CD14-positive monocyte (primary cell): ENCODE results near the gene CYP21A2. TPM values are rescaled to one million over a fixed set of nuclear protein-coding genes. Genes with fewer than 3 reads are reported as not detected.

Source experiments
- DNase-seq, 3 donors: peaks; one replicate each; pipeline ENCODE4 v3.0.0-alpha.2; 2011 to 2022
- H2AFZ ChIP-seq: 2 replicates; pipeline ENCODE4 v1.6.0; 2012; ENCODE audit warnings: mild to moderate bottlenecking, low read depth, low read length, inconsistent platforms; ENCODE audit not compliant: insufficient read depth, poor library complexity, severe bottlenecking
- H3K27ac ChIP-seq, 2 donors: 1 replicate in 1 of 2; 2 replicates in 1 of 2; pipeline ENCODE4 v1.5.1; 2012 to 2013; ENCODE audit warnings: low read length in 2 of 2, control low read depth in 1 of 2, inconsistent platforms in 1 of 2, low read depth in 1 of 2, mild to moderate bottlenecking in 1 of 2
- H3K27me3 ChIP-seq, 2 donors: one replicate each; pipeline versions ENCODE4 v1.6.0 to v1.6.1; 2011 to 2013; ENCODE audit warnings: low read length in 2 of 2; ENCODE audit not compliant: control insufficient read depth in 2 of 2, insufficient read depth in 2 of 2
- H3K36me3 ChIP-seq, 2 donors: replicated peaks in 1 of 2; 1 replicate in 1 of 2; 2 replicates in 1 of 2; pipeline versions ENCODE4 v1.5.1 to v1.6.1; 2012 to 2013; ENCODE audit warnings: low read length in 2 of 2, control low read depth in 1 of 2, inconsistent platforms in 1 of 2, mild to moderate bottlenecking in 1 of 2; ENCODE audit not compliant: insufficient read depth in 2 of 2, control insufficient read depth in 1 of 2
- H3K4me1 ChIP-seq, 2 donors: 1 replicate in 1 of 2; 2 replicates in 1 of 2; pipeline versions ENCODE4 v1.5.1 to v1.6.1; 2012 to 2013; ENCODE audit warnings: low read length in 2 of 2, control low read depth in 1 of 2, inconsistent platforms in 1 of 2, mild to moderate bottlenecking in 1 of 2, moderate library complexity in 1 of 2; ENCODE audit not compliant: insufficient read depth in 2 of 2, control insufficient read depth in 1 of 2
- H3K4me2 ChIP-seq: replicated peaks from 2 replicates; pipeline ENCODE3; 2012; ENCODE audit warnings: low read length, moderate library complexity, mild to moderate bottlenecking; ENCODE audit not compliant: poor library complexity, severe bottlenecking; ENCODE audit errors: extremely low read depth
- H3K4me3 ChIP-seq, 3 experiments: fragments of 200-600 bp in 1 of 3; sonication (generic) in 1 of 3; replicated peaks in 1 of 3; 1 replicate in 2 of 3; 2 replicates in 1 of 3; pipeline ENCODE4 v1.5.1; 2011 to 2013; ENCODE audit warnings: low read length in 3 of 3, mild to moderate bottlenecking in 3 of 3, control low read depth in 2 of 3, low read depth in 2 of 3, inconsistent platforms in 1 of 3, moderate library complexity in 1 of 3
- H3K79me2 ChIP-seq: 2 replicates; pipeline ENCODE4 v1.6.0; 2012; ENCODE audit warnings: mild to moderate bottlenecking, control low read depth, inconsistent platforms, low read length, moderate library complexity; ENCODE audit not compliant: insufficient read depth
- H3K9ac ChIP-seq: 2 replicates; pipeline ENCODE4 v1.6.0; 2017; ENCODE audit warnings: low read length, mild to moderate bottlenecking; ENCODE audit not compliant: insufficient read depth, poor library complexity, severe bottlenecking
- H3K9me3 ChIP-seq, 2 donors: replicated peaks in 1 of 2; 1 replicate in 1 of 2; 2 replicates in 1 of 2; pipeline versions ENCODE4 v1.5.1 to v1.6.1; 2012 to 2013; ENCODE audit warnings: low read length in 2 of 2, control low read depth in 1 of 2; ENCODE audit not compliant: control insufficient read depth in 1 of 2, insufficient read depth in 1 of 2
- H4K20me1 ChIP-seq: 2 replicates; pipeline ENCODE4 v1.6.0; 2012; ENCODE audit warnings: mild to moderate bottlenecking, low read length, control low read depth, moderate library complexity; ENCODE audit not compliant: insufficient read depth
- H3K27ac Mint-ChIP-seq, 7 donors: one replicate each; pipeline ENCODE4 v1.8.0; 2020; ENCODE audit warnings: mild to moderate bottlenecking in 7 of 7, mixed read lengths in 7 of 7, moderate library complexity in 6 of 7, inconsistent platforms in 2 of 7
- H3K27me3 Mint-ChIP-seq, 3 donors: one replicate each; pipeline ENCODE4 v1.8.0; 2021 to 2022; ENCODE audit warnings: low read depth in 3 of 3, mild to moderate bottlenecking in 3 of 3, mixed read lengths in 3 of 3, moderate library complexity in 3 of 3, inconsistent platforms in 1 of 3
- H3K36me3 Mint-ChIP-seq, 2 donors: one replicate each; pipeline ENCODE4 v1.8.0; 2020; ENCODE audit warnings: mixed read lengths in 2 of 2, inconsistent platforms in 1 of 2, mild to moderate bottlenecking in 1 of 2
- H3K4me1 Mint-ChIP-seq: one replicate; pipeline ENCODE4 v1.8.0; 2020; ENCODE audit warnings: mild to moderate bottlenecking, mixed read lengths
- H3K4me3 Mint-ChIP-seq, 2 donors: one replicate each; pipeline ENCODE4 v1.8.0; 2020; ENCODE audit warnings: mild to moderate bottlenecking in 2 of 2, mixed read lengths in 2 of 2, moderate library complexity in 1 of 2
- H3K9me3 Mint-ChIP-seq, 7 donors: one replicate each; pipeline ENCODE4 v1.8.0; 2020 to 2022; ENCODE audit warnings: mixed read lengths in 7 of 7, mild to moderate bottlenecking in 6 of 7, moderate library complexity in 6 of 7, inconsistent platforms in 2 of 7
- WGBS: methylation state at CpG from one replicate; pipeline ENCODE4 v1.1.5; 2013; ENCODE audit warnings: missing lambda C conversion rate; ENCODE audit not compliant: insufficient coverage; 5-methylcytosine and 5-hydroxymethylcytosine counted together
- intact Hi-C, 2 donors: fragments of 100-400 bp; cut with micrococcal nuclease; formaldehyde crosslinking; loops; one replicate each; pipeline versions ENCODE4 v1.15.0 to v1.15.1; 2023
- polyA plus RNA-seq, 3 donors: library from polyadenylated mRNA; depleted of rRNA in 1 of 3; unstranded in 2 of 3; stranded (reverse) in 1 of 3; fragments of 300-500 nt in 2 of 3; fragments of >200 nt in 1 of 3; fragmentation: Illumina TruSeq in 2 of 3; gene quantifications; 1 replicate in 2 of 3; 2 replicates in 1 of 3; pipeline ENCODE4 v1.2.3, GENCODE V29; 2012 to 2021
- TF ChIP-seq, protein P1 (sequence below): fragments of 200-600 bp; IDR thresholded peaks from one replicate; pipeline ENCODE4 v1.8.0; 2022; ENCODE audit warnings: antibody characterized with exemption, mild to moderate bottlenecking

Gene CYP21A2
- polyA plus RNA-seq, 3 donors, result 0.16 TPM; not detected in 2

DNA sequence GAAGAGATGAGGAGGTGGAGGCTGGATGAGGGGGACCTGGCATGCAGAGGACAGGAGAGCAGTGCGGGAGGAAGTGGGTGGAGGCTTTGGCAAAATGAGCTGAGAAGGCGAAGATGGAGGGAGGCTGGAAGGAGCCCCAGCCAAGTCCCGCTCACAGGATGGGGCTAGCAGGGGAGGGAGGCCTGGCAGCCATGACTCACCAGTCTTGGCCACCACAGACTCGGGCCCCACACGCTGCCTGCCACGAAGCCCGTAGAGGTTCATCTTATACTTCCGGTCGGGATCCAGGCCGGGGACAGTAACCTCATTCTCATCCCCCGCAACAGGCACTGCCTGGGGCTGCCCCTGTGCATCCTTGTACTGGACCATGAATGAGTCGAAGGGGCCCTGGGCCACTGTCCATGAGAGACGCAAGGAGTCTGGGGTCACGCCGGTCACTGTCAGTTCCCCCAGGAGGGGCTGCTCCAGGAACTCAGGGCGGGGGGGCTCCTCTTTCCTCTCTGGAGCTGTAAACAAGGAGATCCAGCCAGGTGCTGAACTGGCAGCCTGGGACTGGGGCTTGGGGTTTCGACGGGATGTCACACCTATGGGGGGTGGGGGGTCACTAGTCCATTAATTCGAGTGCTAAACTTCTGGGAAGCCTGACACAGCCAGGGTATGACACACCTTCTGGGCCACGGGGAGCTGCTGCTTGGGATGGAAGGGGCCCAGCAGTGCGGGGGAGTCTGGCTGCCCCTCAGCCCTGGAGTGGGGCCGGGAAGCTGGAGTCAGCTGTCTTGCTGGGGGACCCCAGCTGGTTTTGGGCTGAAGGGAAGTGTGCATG is 43.2 kb downstream of the CYP21A2 start:
- 87% methylated on average over 20 of the region's 22 CpGs for WGBS
- no peaks in the 10 kb centered on the region for H3K9me3 ChIP-seq
- H3K9ac ChIP-seq, result no peak overlapping the region
- H3K4me3 ChIP-seq, result no peak overlapping the region
- H3K79me2 ChIP-seq, result no peaks in the 10 kb centered on the region
- no peak for DNase-seq
- H3K9me3 Mint-ChIP-seq, result peaks cover 0 to 3% (median 0%) of the 10 kb centered on the region in 7 donors
- H3K4me1 Mint-ChIP-seq, result no peaks in the 10 kb centered on the region
- no peak overlapping the region for H3K27ac Mint-ChIP-seq
- no peaks in the 10 kb centered on the region for H3K36me3 ChIP-seq
- H2AFZ ChIP-seq, result no peak overlapping the region
- H3K27ac ChIP-seq, result no peak overlapping the region
- H3K36me3 Mint-ChIP-seq, result no peaks in the 10 kb centered on the region
- no peaks in the 10 kb centered on the region for H4K20me1 ChIP-seq
- no peaks in the 10 kb centered on the region for H3K4me1 ChIP-seq
- peaks cover 13 to 38% (median 24%) of the 10 kb centered on the region in 3 donors for H3K27me3 Mint-ChIP-seq
- no peak overlapping the region for H3K4me2 ChIP-seq
- H3K4me3 Mint-ChIP-seq, result no peak overlapping the region
- peaks cover 0 to 10% of the 10 kb centered on the region in 2 donors for H3K27me3 ChIP-seq
- TF ChIP-seq, protein P1, sequence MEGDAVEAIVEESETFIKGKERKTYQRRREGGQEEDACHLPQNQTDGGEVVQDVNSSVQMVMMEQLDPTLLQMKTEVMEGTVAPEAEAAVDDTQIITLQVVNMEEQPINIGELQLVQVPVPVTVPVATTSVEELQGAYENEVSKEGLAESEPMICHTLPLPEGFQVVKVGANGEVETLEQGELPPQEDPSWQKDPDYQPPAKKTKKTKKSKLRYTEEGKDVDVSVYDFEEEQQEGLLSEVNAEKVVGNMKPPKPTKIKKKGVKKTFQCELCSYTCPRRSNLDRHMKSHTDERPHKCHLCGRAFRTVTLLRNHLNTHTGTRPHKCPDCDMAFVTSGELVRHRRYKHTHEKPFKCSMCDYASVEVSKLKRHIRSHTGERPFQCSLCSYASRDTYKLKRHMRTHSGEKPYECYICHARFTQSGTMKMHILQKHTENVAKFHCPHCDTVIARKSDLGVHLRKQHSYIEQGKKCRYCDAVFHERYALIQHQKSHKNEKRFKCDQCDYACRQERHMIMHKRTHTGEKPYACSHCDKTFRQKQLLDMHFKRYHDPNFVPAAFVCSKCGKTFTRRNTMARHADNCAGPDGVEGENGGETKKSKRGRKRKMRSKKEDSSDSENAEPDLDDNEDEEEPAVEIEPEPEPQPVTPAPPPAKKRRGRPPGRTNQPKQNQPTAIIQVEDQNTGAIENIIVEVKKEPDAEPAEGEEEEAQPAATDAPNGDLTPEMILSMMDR, result no peak
- intact Hi-C loops, result no loop called here

- no peak for DNase-seq
- H3K4me2 ChIP-seq, result no peak overlapping the region
- no peaks in the 10 kb centered on the region for H4K20me1 ChIP-seq
- Mint-ChIP-seq H3K27ac (no peak overlapping the region), H3K9me3 (peaks cover 0 to 3% (median 0%) of the 10 kb centered on the region in 7 donors), H3K27me3 (peaks cover 21 to 49% (median 34%) of the 10 kb centered on the region in 3 donors), H3K4me1 (no peaks in the 10 kb centered on the region), H3K36me3 (no peaks in the 10 kb centered on the region), H3K4me3 (no peak overlapping the region)
- intact Hi-C loops, result no loop called here
- no peaks in the 10 kb centered on the region for H3K79me2 ChIP-seq
- TF ChIP-seq, protein P1, result no peak
- H3K9me3 ChIP-seq, result no peaks in the 10 kb centered on the region
- no peaks in the 10 kb centered on the region for H3K36me3 ChIP-seq
- no peak overlapping the region for H3K27ac ChIP-seq
- H3K4me1 ChIP-seq, result no peaks in the 10 kb centered on the region
- peaks cover 7 to 19% of the 10 kb centered on the region in 2 donors for H3K27me3 ChIP-seq
- H3K9ac ChIP-seq, result no peak overlapping the region
- WGBS, result 93% methylated on average over 3 of the region's 6 CpGs
- H2AFZ ChIP-seq, result no peak overlapping the region
- H3K4me3 ChIP-seq, result no peak overlapping the region
These were observed 44.3 kb downstream of the CYP21A2 start for GRCh38 chr6:32082478-32082877.
